ENCODE results near the gene PARP6. TPM values are rescaled to one million over a fixed set of nuclear protein-coding genes. Genes with fewer than 3 reads are reported as not detected.

Gene PARP6
- total RNA-seq (2014; rRNA removed; shearing (Covaris generic)), result 24.7 and 29.7 TPM in 2 replicates
- polyA plus RNA-seq (2016; fragmentation: Nextera tagmentation; extraction: Ambion mirVana), result 27.5 and 36.0 TPM in 2 replicates

DNA sequence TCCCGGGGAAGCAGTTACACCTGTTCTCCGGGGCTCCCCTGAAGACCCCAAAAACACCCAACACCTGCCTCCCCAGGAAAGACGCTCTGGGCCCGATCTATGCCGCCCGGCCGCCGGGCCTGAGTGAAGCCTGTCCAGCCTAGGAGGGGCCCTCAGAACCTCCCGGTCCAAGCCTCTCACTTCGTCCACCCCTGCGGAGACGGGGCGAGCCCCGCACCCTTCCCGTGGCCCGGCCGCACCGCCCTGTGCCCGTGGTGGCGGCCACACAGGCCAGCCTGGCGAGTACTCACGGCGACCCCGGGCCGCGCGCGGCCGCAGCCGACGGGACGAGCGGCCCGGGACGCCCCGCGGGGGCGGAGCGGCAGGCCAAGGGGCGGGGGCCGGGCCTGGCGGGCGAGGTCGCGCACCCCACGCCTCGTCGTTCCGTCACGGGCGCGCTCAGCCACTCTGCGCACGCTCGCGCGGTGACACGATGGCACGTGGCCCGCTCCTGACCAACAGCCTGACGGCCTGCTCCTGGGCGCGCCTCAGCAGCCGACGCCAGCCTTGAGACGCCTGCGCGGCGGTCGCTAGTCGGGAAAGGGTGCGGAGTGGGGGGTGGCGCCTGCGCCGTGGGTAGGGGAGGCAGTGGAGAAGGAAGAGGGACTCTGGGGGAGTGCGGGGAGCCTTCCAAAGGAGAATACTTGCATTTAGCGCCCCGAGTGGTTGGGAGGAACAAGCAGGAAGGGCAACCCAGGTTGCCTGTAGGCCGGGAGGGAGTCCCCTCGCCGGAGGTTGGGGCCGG, at the start of gene PARP6:
PARP6 (minus strand) TSS at position 342 of the 784 bp plus-strand sequence. CDS start 5,077 bp downstream, outside the sequence.
- Histone ChIP-seq H3K9me2 (ENCODE audit: insufficient read depth) (no peaks in the 10 kb centered on the region), H3F3A (ENCODE audit: insufficient read depth) (peaks cover 6% of the 10 kb centered on the region; the same call in 1 of the 2 replicates), H3K79me2 (ENCODE audit: insufficient read depth) (peaks cover 44% of the 10 kb centered on the region), H4K20me1 (ENCODE audit: insufficient read depth) (no peaks in the 10 kb centered on the region), H3K4me3 (peak within 1 kb of the TSS; percentile 94), H2AFZ (peak within 1 kb of the TSS; percentile 96), H3K4me2 (ENCODE audit: unreplicated experiment) (peak within 1 kb of the TSS; percentile 77), H3K27me3 (replicated peaks; ENCODE audit: insufficient read depth) (no peaks in the 10 kb centered on the region), H3K27ac (peak within 1 kb of the TSS; percentile 62), H3K36me3 (ENCODE audit: low read depth) (peaks cover 5% of the 10 kb centered on the region; the same call in 1 of the 2 replicates), H3K4me1 (ENCODE audit: insufficient read depth) (peaks cover 20% of the 10 kb centered on the region), H3K9ac (peak within 1 kb of the TSS; percentile 89), H3K9me3 (ENCODE audit: low read depth) (no peaks in the 10 kb centered on the region)
- 0 to 1% methylated on average over 39 to 47 of the region's 82 CpGs for WGBS, 2 experiments (ENCODE audit: low coverage in 1 of 2, low lambda C conversion rate in 2 of 2, missing lambda C conversion rate in 2 of 2)
- in situ Hi-C loops (cut with MboI), result no loop called here
- DNase-seq, result peak; percentile 99
- no peak for TF ChIP-seq EZH2phosphoT487 (IDR thresholded peaks at IDR 0.05; ENCODE audit: insufficient read depth, low read depth)
- no peak for TF ChIP-seq EZH2 (IDR thresholded peaks at IDR 0.05; ENCODE audit: insufficient read depth, poor library complexity, severe bottlenecking)

- Histone ChIP-seq H3K36me3 (ENCODE audit: low read depth) (no peaks in the 10 kb centered on the region), H3K27ac (no peak within 1 kb of the TSS), H3K9me2 (ENCODE audit: insufficient read depth) (no peaks in the 10 kb centered on the region), H3K4me3 (peak within 1 kb of the TSS; percentile 69), H3F3A (ENCODE audit: insufficient read depth) (peaks cover 4% of the 10 kb centered on the region; the same call in 1 of the 2 replicates), H3K27me3 (replicated peaks; ENCODE audit: insufficient read depth) (peaks cover 3% of the 10 kb centered on the region; the same call in 1 of the 2 replicates), H3K9me3 (ENCODE audit: low read depth) (no peaks in the 10 kb centered on the region), H3K9ac (peak within 1 kb of the TSS; percentile 53), H3K79me2 (ENCODE audit: insufficient read depth) (no peaks in the 10 kb centered on the region), H3K4me2 (ENCODE audit: unreplicated experiment) (peak within 1 kb of the TSS; percentile 78), H2AFZ (peak within 1 kb of the TSS; percentile 50), H4K20me1 (ENCODE audit: insufficient read depth) (no peaks in the 10 kb centered on the region), H3K4me1 (ENCODE audit: insufficient read depth) (0 out of 2 replicates have a peak, but pooled peaks cover 5% of the 10 kb centered on the region)
- TF ChIP-seq EZH2phosphoT487 (IDR thresholded peaks at IDR 0.05; ENCODE audit: insufficient read depth, low read depth), result no peak
- no peak for TF ChIP-seq EZH2 (IDR thresholded peaks at IDR 0.05; ENCODE audit: insufficient read depth, poor library complexity, severe bottlenecking)
- DNase-seq, result peak; percentile 82
- WGBS, 2 experiments (ENCODE audit: low coverage in 1 of 2, low lambda C conversion rate in 2 of 2, missing lambda C conversion rate in 2 of 2), result 3% methylated on average over 9 to 56 of the region's 58 CpGs
- in situ Hi-C loops (cut with MboI), result no loop called here
Measured at GRCh38 chr15:72319985-72320671, 47.8 kb upstream of the PARP6 start, which contains the start of gene CELF6. Gene CELF6, minus strand, starts transcription at chr15:72320157. Its CDS starts 283 bp downstream, at chr15:72319874.

DNA sequence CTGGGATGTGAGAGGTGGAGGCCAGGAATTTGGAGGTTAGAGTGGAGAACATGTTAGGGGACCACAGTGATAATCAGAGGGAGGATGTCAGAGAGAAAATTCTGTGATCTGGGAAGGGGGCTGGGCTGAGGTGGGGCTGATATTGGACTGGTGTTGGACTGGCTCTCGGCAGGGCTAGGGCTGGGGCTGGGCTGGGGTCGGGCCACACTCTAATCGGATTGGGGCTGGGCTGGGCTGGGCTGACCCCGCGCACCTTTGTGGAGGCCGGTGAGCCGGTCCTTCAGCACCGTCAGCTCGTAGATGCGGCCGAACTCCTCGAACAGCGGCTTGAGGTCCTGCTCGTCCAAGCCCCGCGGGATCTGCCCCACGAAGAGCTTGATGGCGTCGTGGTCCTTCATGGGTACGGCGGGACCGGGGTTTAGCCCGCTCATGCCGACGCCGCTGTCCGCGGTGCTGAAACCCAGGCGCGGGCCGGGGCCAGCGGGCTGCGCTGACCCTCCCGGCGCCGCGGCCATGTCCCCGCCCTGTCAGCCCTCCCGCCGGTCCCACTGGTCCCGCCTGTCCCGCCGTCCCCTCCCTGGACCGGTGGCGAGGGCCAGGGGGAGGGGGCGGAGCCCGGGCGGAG, 47.1 kb upstream of the PARP6 start:
- H3K4me1 ChIP-seq (ENCODE audit: insufficient read depth), result 0 out of 2 replicates have a peak, but pooled peaks cover 5% of the 10 kb centered on the region
- 8 to 14% methylated on average over 29 to 46 of the region's 48 CpGs for WGBS, 2 experiments (ENCODE audit: low coverage in 1 of 2, low lambda C conversion rate in 2 of 2, missing lambda C conversion rate in 2 of 2)
- no peaks in the 10 kb centered on the region for H3K36me3 ChIP-seq (ENCODE audit: low read depth)
- H3K9ac ChIP-seq, result no peak overlapping the region
- H3K9me3 ChIP-seq (ENCODE audit: low read depth), result no peaks in the 10 kb centered on the region
- TF ChIP-seq EZH2 (IDR thresholded peaks at IDR 0.05; ENCODE audit: insufficient read depth, poor library complexity, severe bottlenecking) (no peak), EZH2phosphoT487 (IDR thresholded peaks at IDR 0.05; ENCODE audit: insufficient read depth, low read depth) (no peak)
- H3K79me2 ChIP-seq (ENCODE audit: insufficient read depth), result no peaks in the 10 kb centered on the region
- peak; percentile 80 for DNase-seq
- H2AFZ ChIP-seq, result no peak overlapping the region
- no peaks in the 10 kb centered on the region for H4K20me1 ChIP-seq (ENCODE audit: insufficient read depth)
- H3K4me3 ChIP-seq, result no peak overlapping the region
- no peak overlapping the region for H3K4me2 ChIP-seq (ENCODE audit: unreplicated experiment)
- H3K27me3 ChIP-seq (replicated peaks; ENCODE audit: insufficient read depth), result peaks cover 3% of the 10 kb centered on the region; the same call in 1 of the 2 replicates
- H3K9me2 ChIP-seq (ENCODE audit: insufficient read depth), result no peaks in the 10 kb centered on the region
- H3F3A ChIP-seq (ENCODE audit: insufficient read depth), result peaks cover 4% of the 10 kb centered on the region; the same call in 1 of the 2 replicates
- no peak overlapping the region for H3K27ac ChIP-seq
- in situ Hi-C loops (cut with MboI), result no loop called here
